Ammon's horn (tissue), 1 donor: ENCODE results near the gene CABP4.

Experiments used
- DNase-seq: peaks from one replicate; pipeline ENCODE4 v3.0.0-alpha.2; 2016; ENCODE audit warnings: low spot score

The CABP4 gene

DNA sequence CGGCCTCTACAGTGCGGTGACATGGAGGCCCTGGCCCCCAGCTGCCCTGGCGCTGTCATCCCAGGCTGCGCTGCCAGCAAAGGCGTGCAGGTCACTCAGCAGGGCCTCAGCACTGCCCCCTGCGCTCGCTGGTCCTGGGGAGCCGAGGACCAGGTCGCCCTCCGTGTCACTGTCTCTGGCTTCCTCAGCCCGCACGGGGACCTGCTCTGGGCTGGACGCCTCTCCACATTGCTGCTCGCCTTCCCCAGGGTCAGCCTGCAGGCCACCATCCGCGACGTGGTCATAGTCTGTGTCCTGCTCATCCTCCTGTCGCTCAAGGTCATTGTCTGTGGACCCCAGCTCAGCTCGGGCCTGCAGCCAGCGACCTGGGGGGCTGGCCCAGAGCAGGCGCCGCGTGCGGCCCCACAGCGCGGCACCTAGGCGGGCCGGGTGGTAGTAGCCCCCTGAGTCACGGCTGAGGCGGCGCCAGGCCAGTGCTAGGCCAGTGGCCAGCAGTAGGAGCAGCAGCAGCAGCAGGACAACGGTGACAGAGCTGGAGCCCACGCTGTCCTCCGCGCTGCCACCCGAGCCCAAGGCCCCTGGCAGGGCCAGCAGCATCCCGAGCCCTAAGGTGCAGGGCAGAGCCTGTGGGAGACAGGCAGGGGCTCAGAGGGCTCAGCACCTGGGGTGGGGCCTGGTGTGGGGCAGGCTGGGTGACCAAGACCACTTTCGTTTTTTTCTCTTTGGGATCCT is 19.3 kb upstream of the CABP4 start:
- no peak for DNase-seq

DNA sequence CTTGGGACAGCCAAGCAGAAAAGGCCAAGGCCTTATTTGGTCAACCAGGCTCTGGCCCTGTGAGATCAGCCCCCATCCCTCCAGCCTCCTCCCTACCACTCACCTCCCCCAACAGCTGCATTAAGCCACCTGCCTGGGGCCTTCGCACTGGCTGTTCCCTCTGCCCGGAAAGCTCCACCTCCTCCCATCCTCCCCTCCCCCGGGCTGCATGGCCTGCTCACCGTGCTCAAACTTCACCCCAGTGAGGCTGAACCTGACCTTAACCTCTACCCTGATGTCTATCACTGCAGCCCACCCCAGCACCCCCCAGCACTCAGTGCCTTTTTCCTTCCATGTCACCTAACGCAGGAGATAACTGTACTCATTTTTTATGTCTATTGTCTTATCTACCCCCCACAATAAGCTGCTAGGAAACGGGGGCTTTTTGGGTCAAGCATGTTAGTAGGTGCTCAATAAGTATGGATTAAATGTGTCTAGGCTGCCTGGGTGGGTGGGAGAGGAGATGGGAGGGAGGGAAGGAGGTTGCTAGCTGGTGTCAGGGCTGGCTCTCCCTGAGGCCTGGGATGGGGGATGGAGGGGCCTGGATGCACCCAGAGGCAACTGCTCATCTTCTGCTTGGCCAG is 18.6 kb upstream of the CABP4 start:
- no peak for DNase-seq

DNA sequence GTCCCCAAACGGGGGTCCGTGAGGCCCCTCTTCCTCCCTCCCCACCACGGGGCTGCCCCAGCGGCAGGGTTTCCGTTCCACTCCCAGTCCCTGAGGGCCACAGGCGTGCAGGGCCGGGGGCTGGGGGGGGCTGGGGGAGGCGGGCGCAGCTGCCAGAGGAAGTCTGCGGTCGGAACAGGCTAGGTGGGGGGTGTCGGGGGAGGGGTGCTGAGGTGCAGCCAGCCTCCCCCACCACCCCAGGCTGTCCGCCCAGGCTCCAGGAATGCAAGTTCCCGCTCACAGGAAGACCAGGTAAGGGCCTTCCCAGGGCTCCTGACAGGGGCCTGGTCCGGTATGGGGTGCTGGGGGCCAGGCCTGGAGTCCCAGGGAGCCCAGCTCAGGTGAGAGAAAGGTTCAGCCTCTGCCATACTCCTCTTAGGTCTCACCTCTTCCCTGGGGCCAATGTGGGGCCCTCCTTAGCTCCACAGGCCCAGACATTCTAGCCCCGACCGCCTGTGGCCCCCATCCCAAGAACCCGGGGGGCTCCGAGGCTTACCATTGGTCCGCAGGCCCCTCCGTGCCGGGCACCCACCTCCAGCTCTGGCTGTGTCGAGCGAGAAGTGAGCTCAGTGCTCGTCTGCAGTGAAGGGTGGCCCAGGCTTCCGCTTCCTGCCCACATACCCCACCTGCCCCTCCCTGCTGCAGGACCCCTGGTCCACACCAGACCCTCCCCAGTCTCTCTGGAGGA is 17.9 kb upstream of the CABP4 start, which contains the start of gene PTPRCAP:
PTPRCAP (minus strand) TSS at position 601 of the 727 bp plus-strand sequence; CDS start at position 538, 63 bp downstream.
- DNase-seq = no peak

- DNase-seq = no peak
These were observed 17.4 kb upstream of the CABP4 start for GRCh38 chr11:67437809-67438157.

DNA sequence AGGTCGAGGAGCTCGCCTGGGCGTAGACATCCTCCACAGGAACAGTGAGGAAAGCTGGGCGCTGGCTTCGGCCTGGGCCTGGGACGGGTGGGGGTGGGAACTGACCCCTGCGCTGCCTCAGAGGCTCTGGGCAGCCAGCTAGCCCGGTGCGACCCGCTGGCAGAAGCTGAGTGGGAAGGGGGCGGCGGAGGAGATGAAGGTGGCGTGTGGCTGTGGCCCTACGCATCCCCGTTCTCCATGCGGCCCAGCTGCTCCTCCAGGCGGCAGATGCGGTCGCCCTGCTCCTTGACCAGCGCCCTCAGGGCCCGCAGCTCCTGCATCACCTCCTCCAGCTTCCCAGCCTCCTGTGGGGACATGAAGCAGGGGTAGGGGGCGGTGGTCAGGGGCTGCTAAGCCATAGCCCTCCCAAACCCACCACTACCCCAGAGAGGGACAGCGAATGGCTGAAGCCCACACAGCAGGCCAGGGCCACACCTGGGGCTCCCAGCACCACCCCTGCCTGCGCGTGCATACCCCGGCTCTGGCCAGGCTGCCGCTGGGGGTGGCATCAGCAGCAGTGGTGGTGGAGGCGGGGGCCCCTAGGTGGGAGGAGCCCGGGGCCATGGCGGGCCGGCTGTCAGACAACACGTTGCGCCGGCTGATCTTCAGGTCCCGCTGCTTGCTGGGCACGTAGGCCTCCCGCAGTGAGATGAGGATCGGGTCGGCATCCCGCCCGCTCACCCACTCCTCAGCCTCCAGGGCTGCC is 16.8 kb upstream of the CABP4 start:
- DNase-seq = no peak

GRCh38 chr11:67439321-67440228 is 15.6 kb upstream of the CABP4 start:
- peak; percentile 58 for DNase-seq

DNA sequence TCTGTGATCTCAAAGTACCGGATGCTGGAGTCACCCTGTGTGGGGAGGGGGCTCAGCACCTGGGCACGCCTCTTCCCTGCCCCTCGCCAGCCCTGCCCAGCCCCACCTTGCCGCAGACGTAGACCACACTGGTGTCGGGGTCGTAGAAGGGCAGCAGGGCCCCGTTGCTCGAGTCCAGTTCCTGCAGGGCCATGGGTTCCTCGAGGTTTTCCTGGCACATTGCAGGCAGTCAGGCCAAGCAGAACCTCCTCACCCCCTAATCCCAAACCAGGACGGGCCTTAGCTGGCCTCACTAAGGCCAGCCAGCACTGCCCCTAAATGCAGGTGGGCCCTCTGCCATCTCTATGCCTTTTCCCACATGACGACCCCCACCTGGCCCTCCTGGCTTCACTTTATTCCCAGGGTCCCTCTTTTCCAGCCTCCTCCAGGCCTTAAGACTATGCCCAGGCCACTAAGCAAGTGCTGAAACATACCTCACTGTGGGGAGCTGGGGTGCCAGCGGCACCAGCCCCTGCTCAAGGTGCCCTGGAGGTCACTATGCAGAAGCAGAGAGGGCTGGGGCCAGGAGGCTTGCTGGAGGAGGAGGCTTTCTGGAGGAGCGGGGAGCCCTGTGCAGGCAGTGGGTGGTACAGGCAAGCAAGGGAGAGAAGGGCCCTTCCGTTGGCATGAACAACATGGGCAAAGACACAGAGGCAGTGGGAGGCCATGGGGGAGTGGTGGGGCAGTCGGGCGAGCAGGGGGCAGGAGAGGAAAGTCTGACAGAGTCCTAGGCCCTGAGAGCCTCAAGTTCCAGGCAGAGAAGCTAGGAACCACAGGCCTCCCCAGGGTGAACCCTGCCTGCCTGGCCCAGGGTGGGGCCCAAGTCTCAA is 14.7 kb upstream of the CABP4 start:
- no peak for DNase-seq

DNA sequence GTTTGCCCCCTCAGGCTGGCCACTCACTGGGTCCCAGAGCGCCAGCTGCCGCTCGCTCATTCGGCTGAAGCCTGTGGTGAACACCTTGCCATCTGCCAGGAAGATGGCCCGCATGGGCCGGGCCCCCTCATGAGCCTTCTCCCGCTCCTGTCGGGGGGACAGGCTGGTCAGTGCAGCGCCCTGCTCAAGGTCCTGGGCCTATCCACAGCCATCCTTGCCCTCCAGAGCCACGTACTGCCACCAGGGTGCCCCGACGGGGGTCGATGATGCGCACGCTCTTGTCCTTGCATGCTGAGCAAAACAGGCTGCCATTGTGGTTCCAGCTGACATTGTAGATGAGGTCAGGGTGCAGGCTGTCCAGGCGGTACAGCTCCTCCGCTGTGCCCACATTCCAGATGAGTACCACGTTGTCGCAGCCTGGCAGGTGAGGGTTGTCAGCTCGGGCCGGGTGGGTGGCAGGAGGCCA is 14.0 kb upstream of the CABP4 start:
- DNase-seq = no peak

- no peak for DNase-seq
These were observed 13.3 kb upstream of the CABP4 start for GRCh38 chr11:67441731-67442351.

DNA sequence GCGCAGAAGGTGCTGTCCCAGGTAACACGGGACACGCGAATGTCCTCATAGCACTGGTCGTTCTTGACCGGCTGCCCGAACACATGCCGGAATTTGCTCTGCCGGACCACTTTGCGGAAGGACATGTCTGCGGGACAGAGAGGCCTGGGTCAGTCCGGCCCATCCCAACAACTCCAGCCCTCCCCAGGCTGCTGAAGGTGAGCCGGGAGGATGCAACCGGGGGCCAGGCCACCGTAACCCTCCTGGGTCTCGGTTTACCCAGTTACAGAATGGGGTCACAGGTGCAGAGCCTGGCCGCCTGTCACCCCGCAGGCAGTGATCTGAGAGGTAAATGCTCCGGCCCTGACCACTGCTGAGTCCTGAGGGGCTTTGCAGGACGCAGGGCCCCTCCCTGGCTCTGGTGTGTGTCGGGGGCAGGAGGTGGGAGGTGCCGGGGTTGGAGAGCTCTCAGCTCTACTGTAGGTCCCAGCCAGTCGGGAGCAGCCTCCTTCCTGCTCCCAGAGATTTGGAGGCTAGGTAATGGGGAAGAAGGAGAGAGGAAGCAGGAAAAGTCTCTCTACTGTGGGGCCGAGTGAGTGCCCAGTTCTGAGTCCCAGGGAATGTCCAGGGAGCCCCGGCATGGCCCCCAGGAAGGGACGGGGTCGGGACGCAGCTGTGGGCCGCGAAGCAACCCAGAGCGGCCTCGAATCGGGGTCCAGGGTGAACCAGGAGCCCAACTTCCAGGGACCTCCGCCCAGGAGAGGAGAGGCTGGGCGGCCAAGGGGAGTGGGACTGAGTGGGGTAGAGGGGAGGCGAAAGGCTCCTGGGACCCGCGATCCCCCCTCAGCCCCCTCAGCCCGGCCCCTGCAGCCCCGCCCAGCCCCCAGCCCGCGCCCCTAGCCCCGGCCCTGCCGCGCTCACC is 12.4 kb upstream of the CABP4 start:
- DNase-seq = no peak

DNA sequence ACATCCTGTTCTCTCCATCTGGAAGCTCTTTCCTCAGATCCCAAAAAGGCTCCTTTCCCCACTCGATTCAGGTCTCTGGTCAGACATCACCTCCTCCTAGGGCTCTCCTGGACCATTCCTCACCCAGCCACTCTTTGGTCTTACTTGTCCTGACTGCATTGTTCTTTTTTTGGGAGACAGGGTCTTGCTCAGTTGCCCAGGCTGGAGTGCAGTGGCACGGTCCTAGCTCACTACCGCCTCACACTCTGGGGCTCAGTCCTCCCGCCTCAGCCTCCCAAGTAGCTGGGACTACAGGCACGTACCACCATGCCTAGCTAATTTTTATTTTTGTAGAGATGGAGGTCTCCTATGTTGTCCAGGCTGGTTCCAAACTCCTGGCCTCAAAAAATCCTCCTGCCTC is 9.6 kb upstream of the CABP4 start:
- no peak for DNase-seq

DNA sequence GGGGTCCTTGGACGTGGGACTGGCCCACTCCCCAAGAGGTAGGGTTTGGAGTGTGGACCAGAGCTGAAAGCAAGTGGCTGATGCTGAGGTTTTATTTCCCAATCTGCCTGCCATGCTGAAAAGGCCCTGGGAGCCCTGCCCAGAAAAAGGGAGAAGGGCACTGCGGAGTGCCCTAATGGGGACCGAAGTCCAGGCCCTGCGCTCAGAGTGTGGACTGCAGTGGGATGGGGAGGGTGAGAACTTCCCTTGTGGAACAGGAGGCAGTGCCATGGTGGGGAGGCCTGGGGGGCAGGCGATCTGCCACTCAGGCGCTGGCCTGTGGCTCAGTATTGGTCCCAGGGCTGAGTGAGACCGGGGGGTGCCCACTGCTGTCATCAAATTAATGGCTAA is 6.9 kb upstream of the CABP4 start:
- DNase-seq = no peak

- DNase-seq = peak; percentile 53
These were observed 5.9 kb upstream of the CABP4 start for GRCh38 chr11:67449116-67449844.

DNA sequence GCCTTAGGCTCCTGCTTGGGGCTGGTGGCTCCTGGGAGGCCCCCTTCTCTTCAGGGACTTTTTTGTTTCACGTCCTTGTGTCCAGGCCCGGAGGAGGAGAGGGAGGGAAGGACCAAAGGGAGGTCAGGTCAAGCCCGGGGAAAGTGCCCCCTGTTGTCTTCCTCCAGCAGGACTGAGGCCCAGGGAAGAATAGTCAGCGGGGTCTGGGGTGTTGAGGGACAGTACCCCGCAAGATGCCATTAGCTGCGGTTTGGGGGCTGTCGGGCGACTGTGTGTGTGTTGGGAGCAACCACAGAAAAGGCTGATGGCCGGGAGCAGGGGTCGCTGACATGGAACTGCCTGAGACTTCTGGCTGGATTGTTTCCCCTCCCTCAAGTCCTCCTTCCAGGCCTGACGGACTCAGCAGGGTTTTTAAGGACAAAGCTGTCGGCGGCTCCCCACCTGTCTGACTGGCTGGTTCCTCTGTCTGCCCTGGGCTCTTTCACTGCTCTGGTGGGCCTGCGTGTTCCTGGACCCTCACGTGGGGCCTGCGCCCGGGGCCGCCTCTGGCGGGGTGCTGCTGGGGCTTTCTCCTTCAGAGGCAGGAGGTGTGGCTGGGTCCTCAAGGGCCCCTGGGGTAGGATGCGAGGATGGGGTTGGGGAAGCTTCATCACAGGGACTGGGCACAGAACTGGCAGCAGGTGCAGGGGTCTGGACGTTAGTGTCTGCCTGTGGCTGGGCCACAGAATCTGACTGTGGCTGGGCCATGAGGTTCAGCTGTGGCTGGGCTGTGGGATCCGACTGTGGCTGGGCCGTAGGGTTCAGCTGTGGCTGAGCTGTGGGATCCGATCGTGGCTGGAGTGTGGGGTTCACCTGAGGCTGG is 4.1 kb upstream of the CABP4 start:
- DNase-seq = no peak

DNA sequence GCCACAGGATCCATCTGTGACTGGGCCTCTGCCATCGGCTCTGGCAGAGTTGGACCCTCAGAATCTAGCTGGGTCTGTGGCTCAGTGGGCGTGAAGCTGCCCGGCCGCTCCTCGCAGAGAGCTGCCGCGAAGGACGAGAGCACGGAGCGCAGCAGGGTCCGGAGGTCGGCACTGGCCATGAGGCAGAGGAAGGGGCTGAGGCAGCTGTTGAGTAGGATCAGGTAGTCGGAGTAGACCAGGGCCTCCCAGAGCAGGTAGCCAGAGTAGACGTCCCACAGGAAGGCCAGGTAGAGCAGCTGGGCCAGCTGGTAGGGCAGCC is 3.5 kb upstream of the CABP4 start:
- no peak for DNase-seq

- DNase-seq = no peak
These were observed 2.8 kb upstream of the CABP4 start, which contains the start of gene GPR152 for GRCh38 chr11:67452141-67452952. Gene GPR152, minus strand, starts transcription at chr11:67452729. Its CDS starts 5 bp downstream, at chr11:67452724.
